H9 (cell line): ENCODE results near the gene KCTD19. TPM values are rescaled to one million over a fixed set of nuclear protein-coding genes. Genes with fewer than 3 reads are reported as not detected.

Source experiments
- DNase-seq: peaks from one replicate; pipeline ENCODE4 v3.0.0-alpha.2; 2017
- H2AFZ ChIP-seq: one replicate; pipeline ENCODE4 v1.6.1; 2013; ENCODE audit warnings: mild to moderate bottlenecking, low read length, control low read depth, moderate library complexity
- H2AK5ac ChIP-seq: 2 replicates; pipeline ENCODE4 v1.6.1; 2013; ENCODE audit warnings: low read length, control low read depth, mixed read lengths; ENCODE audit not compliant: insufficient read length
- H2BK120ac ChIP-seq: one replicate; pipeline ENCODE4 v1.6.1; 2013; ENCODE audit warnings: low read depth, mild to moderate bottlenecking, low read length, control low read depth, inconsistent platforms; ENCODE audit not compliant: poor library complexity, severe bottlenecking
- H2BK12ac ChIP-seq: 2 replicates; pipeline ENCODE4 v1.6.1; 2013; ENCODE audit warnings: low read length, control low read depth, mixed read lengths, low read depth; ENCODE audit not compliant: insufficient read length
- H2BK15ac ChIP-seq: 2 replicates; pipeline ENCODE4 v1.6.1; 2013; ENCODE audit warnings: low read depth, low read length, control low read depth
- H2BK20ac ChIP-seq: one replicate; pipeline ENCODE4 v1.6.1; 2013; ENCODE audit warnings: low read depth, mild to moderate bottlenecking, low read length, control low read depth, inconsistent platforms; ENCODE audit not compliant: poor library complexity, severe bottlenecking
- H2BK5ac ChIP-seq: 2 replicates; pipeline ENCODE4 v1.6.1; 2013; ENCODE audit warnings: low read length, control low read depth, mixed read lengths; ENCODE audit not compliant: insufficient read length
- H3K14ac ChIP-seq: 2 replicates; pipeline ENCODE4 v1.6.1; 2013; ENCODE audit warnings: low read length, control low read depth; ENCODE audit not compliant: insufficient read depth
- H3K18ac ChIP-seq: 2 replicates; pipeline ENCODE4 v1.6.1; 2013; ENCODE audit warnings: low read depth, mild to moderate bottlenecking, mixed read lengths, low read length, control low read depth; ENCODE audit not compliant: insufficient read length
- H3K23ac ChIP-seq: 2 replicates; pipeline ENCODE4 v1.6.1; 2013; ENCODE audit warnings: low read length, control low read depth, mixed read lengths, low read depth; ENCODE audit not compliant: insufficient read length
- H3K23me2 ChIP-seq: 2 replicates; pipeline ENCODE4 v1.6.1; 2013; ENCODE audit warnings: low read depth, mild to moderate bottlenecking, mixed read lengths, low read length, control low read depth; ENCODE audit not compliant: insufficient read length, poor library complexity, severe bottlenecking
- H3K27ac ChIP-seq: 2 replicates; pipeline ENCODE4 v1.5.1; 2013; ENCODE audit warnings: low read length, control low read depth, mixed read lengths, low read depth; ENCODE audit not compliant: insufficient read length
- H3K27me3 ChIP-seq: 2 replicates; pipeline ENCODE4 v1.6.1; 2013; ENCODE audit warnings: low read length, control low read depth, inconsistent platforms; ENCODE audit not compliant: insufficient read depth
- H3K4ac ChIP-seq: 2 replicates; pipeline ENCODE4 v1.6.1; 2013; ENCODE audit warnings: low read depth, mild to moderate bottlenecking, control low read depth, inconsistent platforms, low read length, moderate library complexity
- H3K4me1 ChIP-seq: 2 replicates; pipeline ENCODE4 v1.6.1; 2013; ENCODE audit warnings: low read length, control low read depth, inconsistent platforms; ENCODE audit not compliant: insufficient read depth
- H3K4me2 ChIP-seq: 2 replicates; pipeline ENCODE4 v1.6.1; 2013; ENCODE audit warnings: low read length, control low read depth, mixed read lengths; ENCODE audit not compliant: insufficient read length, insufficient read depth
- H3K56ac ChIP-seq: 2 replicates; pipeline ENCODE4 v1.6.1; 2013; ENCODE audit warnings: low read depth, mild to moderate bottlenecking, mixed read lengths, low read length, control low read depth; ENCODE audit not compliant: insufficient read length
- H3K79me1 ChIP-seq: 2 replicates; pipeline ENCODE4 v1.6.1; 2013; ENCODE audit warnings: low read depth, mild to moderate bottlenecking, moderate library complexity, low read length, control low read depth, inconsistent platforms; ENCODE audit not compliant: insufficient read depth, poor library complexity, severe bottlenecking
- H3K79me2 ChIP-seq: 2 replicates; pipeline ENCODE4 v1.6.1; 2013; ENCODE audit warnings: low read length, control low read depth, inconsistent platforms; ENCODE audit not compliant: insufficient read depth
- H3K9ac ChIP-seq: 2 replicates; pipeline ENCODE4 v1.6.1; 2013; ENCODE audit warnings: low read length, control low read depth, mixed read lengths; ENCODE audit not compliant: insufficient read length; ENCODE audit errors: extremely low read depth
- H3K9me3 ChIP-seq: one replicate; pipeline ENCODE4 v1.6.1; 2013; ENCODE audit warnings: low read depth, low read length, inconsistent platforms; ENCODE audit not compliant: control insufficient read depth
- H3T11ph ChIP-seq: one replicate; pipeline ENCODE4 v1.6.1; 2013; ENCODE audit warnings: mild to moderate bottlenecking, low read length, control low read depth, inconsistent platforms
- H4K20me1 ChIP-seq: one replicate; pipeline ENCODE4 v1.6.1; 2013; ENCODE audit not compliant: control insufficient read depth, insufficient read length, insufficient read depth
- H4K5ac ChIP-seq: 2 replicates; pipeline ENCODE4 v1.6.1; 2013; ENCODE audit warnings: low read depth, mild to moderate bottlenecking, mixed read lengths, low read length, control low read depth; ENCODE audit not compliant: insufficient read length
- H4K8ac ChIP-seq: replicated peaks from 2 replicates; pipeline ENCODE4 v1.6.1; 2013; ENCODE audit warnings: low read length, control low read depth, mixed read lengths, low read depth; ENCODE audit not compliant: insufficient read length
- H4K91ac ChIP-seq: 2 replicates; pipeline ENCODE4 v1.6.1; 2013; ENCODE audit warnings: low read depth, mild to moderate bottlenecking, moderate library complexity, mixed read lengths, low read length, control low read depth; ENCODE audit not compliant: insufficient read length
- H3K27ac Mint-ChIP-seq, 3 experiments: 2 replicates in 2 of 3; 3 replicates in 1 of 3; pipeline ENCODE4 v1.8.0; 2020 to 2021; ENCODE audit warnings: mixed read lengths in 3 of 3, mild to moderate bottlenecking in 1 of 3, moderate library complexity in 1 of 3
- H3K27me3 Mint-ChIP-seq: 2 replicates; pipeline ENCODE4 v1.8.0; 2021; ENCODE audit warnings: low read depth, mild to moderate bottlenecking, moderate library complexity, mixed read lengths
- H3K36me3 Mint-ChIP-seq, 3 experiments: 2 replicates in 2 of 3; 3 replicates in 1 of 3; pipeline ENCODE4 v1.8.0; 2020 to 2021; ENCODE audit warnings: low read depth in 3 of 3, mixed read lengths in 3 of 3; ENCODE audit not compliant: insufficient read depth in 1 of 3
- H3K4me1 Mint-ChIP-seq, 2 experiments: 2 replicates each; pipeline ENCODE4 v1.8.0; 2020; ENCODE audit warnings: mixed read lengths in 2 of 2
- H3K4me3 Mint-ChIP-seq, 2 experiments: 2 replicates in 1 of 2; 3 replicates in 1 of 2; pipeline ENCODE4 v1.8.0; 2020 to 2021; ENCODE audit warnings: mild to moderate bottlenecking in 2 of 2, mixed read lengths in 2 of 2, moderate library complexity in 1 of 2
- H3K9me3 Mint-ChIP-seq, 2 experiments: 2 replicates in 1 of 2; 3 replicates in 1 of 2; pipeline ENCODE4 v1.8.0; 2020; ENCODE audit warnings: mild to moderate bottlenecking in 2 of 2, mixed read lengths in 2 of 2, moderate library complexity in 1 of 2
- WGBS: extraction: QIAGEN DNeasy Blood & Tissue Kit; methylation state at CpG from one replicate; pipeline ENCODE4 v1.1.7; 2013; ENCODE audit warnings: missing lambda C conversion rate, low lambda C conversion rate, mixed read lengths; ENCODE audit not compliant: insufficient read length; ENCODE audit errors: extremely low coverage; 5-methylcytosine and 5-hydroxymethylcytosine counted together
- total RNA-seq: library from RNA; stranded (reverse); gene quantifications from 2 replicates; pipeline ENCODE4 v1.2.1, GENCODE V29; 2021
- TF ChIP-seq, protein P1 (sequence below): fragments of 200-600 bp; sonication (generic); conservative IDR thresholded peaks from 3 replicates; pipeline ENCODE4 v1.8.0; 2021; ENCODE audit warnings: antibody characterized with exemption, mild to moderate bottlenecking

KCTD19 gene
- total RNA-seq, 1 experiment from 2014 or later: 0.13 TPM

DNA sequence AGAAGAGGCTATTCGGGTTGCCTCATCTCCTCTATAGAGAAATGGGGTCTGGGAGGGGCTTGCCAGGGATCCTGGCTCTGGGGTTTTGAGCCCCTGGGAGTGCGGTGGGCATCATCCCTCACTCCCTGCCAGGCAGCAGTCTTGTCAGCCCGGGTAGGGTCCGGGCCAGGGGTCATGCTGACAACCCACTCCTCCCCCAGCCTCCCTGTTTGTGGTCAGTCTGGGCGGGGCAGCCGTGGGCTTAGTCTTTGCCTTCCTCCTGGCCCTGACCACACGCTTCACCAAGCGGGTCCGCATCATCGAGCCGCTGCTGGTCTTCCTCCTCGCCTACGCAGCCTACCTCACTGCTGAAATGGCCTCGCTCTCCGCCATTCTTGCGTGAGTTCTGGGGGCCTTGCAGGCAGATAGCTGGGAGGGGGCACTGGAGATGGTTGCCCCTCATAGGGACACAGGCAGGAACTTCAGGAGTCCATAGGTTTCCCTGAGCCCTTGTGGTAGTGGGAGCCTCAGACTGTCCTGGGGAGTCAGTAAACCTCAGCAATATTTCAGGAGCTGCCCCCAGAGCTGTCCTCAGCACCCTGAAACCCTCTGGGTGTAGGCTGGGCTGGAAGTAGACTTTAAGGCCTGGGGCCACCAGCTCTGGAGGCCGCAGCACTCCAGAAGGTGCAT is 70.9 kb downstream of the KCTD19 start:
- Mint-ChIP-seq H3K4me3 (no peak overlapping the region), H3K9me3 (no peaks in the 10 kb centered on the region), H3K36me3 (peaks cover 0 to 21% (median 0%) of the 10 kb centered on the region in 3 experiments; a peak in 4 of 7 replicates), H3K27me3 (no peaks in the 10 kb centered on the region; the same call in 1 of the 2 replicates), H3K27ac (no peak overlapping the region), H3K4me1 (no peaks in the 10 kb centered on the region)
- H2BK5ac ChIP-seq: no peak overlapping the region
- no peaks in the 10 kb centered on the region for H3K23me2 ChIP-seq
- no peak overlapping the region for H2AFZ ChIP-seq
- TF ChIP-seq, protein P1, sequence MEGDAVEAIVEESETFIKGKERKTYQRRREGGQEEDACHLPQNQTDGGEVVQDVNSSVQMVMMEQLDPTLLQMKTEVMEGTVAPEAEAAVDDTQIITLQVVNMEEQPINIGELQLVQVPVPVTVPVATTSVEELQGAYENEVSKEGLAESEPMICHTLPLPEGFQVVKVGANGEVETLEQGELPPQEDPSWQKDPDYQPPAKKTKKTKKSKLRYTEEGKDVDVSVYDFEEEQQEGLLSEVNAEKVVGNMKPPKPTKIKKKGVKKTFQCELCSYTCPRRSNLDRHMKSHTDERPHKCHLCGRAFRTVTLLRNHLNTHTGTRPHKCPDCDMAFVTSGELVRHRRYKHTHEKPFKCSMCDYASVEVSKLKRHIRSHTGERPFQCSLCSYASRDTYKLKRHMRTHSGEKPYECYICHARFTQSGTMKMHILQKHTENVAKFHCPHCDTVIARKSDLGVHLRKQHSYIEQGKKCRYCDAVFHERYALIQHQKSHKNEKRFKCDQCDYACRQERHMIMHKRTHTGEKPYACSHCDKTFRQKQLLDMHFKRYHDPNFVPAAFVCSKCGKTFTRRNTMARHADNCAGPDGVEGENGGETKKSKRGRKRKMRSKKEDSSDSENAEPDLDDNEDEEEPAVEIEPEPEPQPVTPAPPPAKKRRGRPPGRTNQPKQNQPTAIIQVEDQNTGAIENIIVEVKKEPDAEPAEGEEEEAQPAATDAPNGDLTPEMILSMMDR: no peak
- H3K18ac ChIP-seq: no peak overlapping the region
- H3K9me3 ChIP-seq: no peaks in the 10 kb centered on the region
- WGBS: no CpG with 5 or more reads among the region's 17 CpGs
- no peaks in the 10 kb centered on the region for H4K20me1 ChIP-seq
- no peak overlapping the region for H4K5ac ChIP-seq
- H3K23ac ChIP-seq: no peak overlapping the region
- H3K79me1 ChIP-seq: no peaks in the 10 kb centered on the region
- no peak overlapping the region for H3K14ac ChIP-seq
- no peak overlapping the region for H3K4ac ChIP-seq
- no peaks in the 10 kb centered on the region for H3K79me2 ChIP-seq
- no peak overlapping the region for H2BK120ac ChIP-seq
- no peak overlapping the region for H3K4me2 ChIP-seq
- no peak for DNase-seq
- no peak overlapping the region for H3K27ac ChIP-seq
- no peak overlapping the region for H2BK12ac ChIP-seq
- H3T11ph ChIP-seq: no peak overlapping the region
- H2AK5ac ChIP-seq: no peak overlapping the region
- no peaks in the 10 kb centered on the region for H3K27me3 ChIP-seq
- H2BK20ac ChIP-seq: no peak overlapping the region
- no peak overlapping the region for H2BK15ac ChIP-seq
- H4K91ac ChIP-seq: no peak overlapping the region
- no peak overlapping the region for H4K8ac ChIP-seq
- no peak overlapping the region for H3K56ac ChIP-seq
- H3K9ac ChIP-seq: no peak overlapping the region
- no peaks in the 10 kb centered on the region for H3K4me1 ChIP-seq
